ENCODE data around the gene IRGQ. TPM values are rescaled to one million over a fixed set of nuclear protein-coding genes. Genes with fewer than 3 reads are reported as not detected.
A peak's percentile ranks its signal among the peaks of the same experiment; 100 is the strongest.

Gene IRGQ
- total and polyA plus RNA-seq, 2 experiments from 2014 or later: 8.4 to 49.6 TPM

GRCh38 chr19:43634506-43634871 lies 38.6 kb upstream of the IRGQ start:
- Histone ChIP-seq H2AFZ (no peak overlapping the region), H3K4me3 (peak overlapping the region; percentile 83), H3F3A (replicated peaks; ENCODE audit: low read depth) (0 out of 2 replicates have a peak, but pooled peaks cover 3% of the 10 kb centered on the region), H3K27ac (ENCODE audit: low read depth) (0 out of 2 replicates have a peak overlapping the region, but pooled peaks have one; percentile 87), H3K27me3 (ENCODE audit: insufficient read depth) (peaks cover 26% of the 10 kb centered on the region), H4K20me1 (replicated peaks; ENCODE audit: insufficient read depth) (peaks cover 5% of the 10 kb centered on the region; the same call in 1 of the 2 replicates), H3K4me1 (ENCODE audit: insufficient read depth) (peaks cover 33% of the 10 kb centered on the region), H3K36me3 (ENCODE audit: insufficient read depth) (no peaks in the 10 kb centered on the region), H3K4me2 (peak overlapping the region; percentile 99), H3K79me2 (replicated peaks; ENCODE audit: insufficient read depth) (no peaks in the 10 kb centered on the region), H3K9me2 (ENCODE audit: insufficient read depth) (no peaks in the 10 kb centered on the region)
- H3K4me1 Mint-ChIP-seq: peaks cover 29% of the 10 kb centered on the region
- peak overlapping the region; percentile 81 for H3K4me3 Mint-ChIP-seq
- no peaks in the 10 kb centered on the region for H3K9me3 Mint-ChIP-seq
- no peak overlapping the region for H3K27ac Mint-ChIP-seq
- DNase-seq (ENCODE audit: low spot score): peak; percentile 83
- ATAC-seq: peak; percentile 54
- H3K36me3 Mint-ChIP-seq (ENCODE audit: low read depth): peaks cover 7% of the 10 kb centered on the region; the same call in 1 of the 3 replicates
- peaks cover 44% of the 10 kb centered on the region for H3K27me3 Mint-ChIP-seq (ENCODE audit: insufficient read depth, low read depth, poor library complexity)
- TF ChIP-seq ZNF114 (CRISPR knock-in tag; IDR thresholded peaks at IDR 0.05) (no peak), ETS1 (IDR thresholded peaks at IDR 0.05) (no peak), NANOG (IDR thresholded peaks at IDR 0.05; ENCODE audit: borderline replicate concordance) (no peak), ZNF331 (CRISPR knock-in tag; IDR thresholded peaks at IDR 0.05; ENCODE audit: low read depth) (no peak), STAT1 (IDR thresholded peaks at IDR 0.05; ENCODE audit: unreplicated experiment) (no peak), EZH2 (IDR thresholded peaks at IDR 0.05; ENCODE audit: low read depth, unreplicated experiment) (no peak), ZNF462 (CRISPR knock-in tag; IDR thresholded peaks at IDR 0.05) (no peak), JUNB (IDR thresholded peaks at IDR 0.05; ENCODE audit: unreplicated experiment) (no peak), REST (IDR thresholded peaks at IDR 0.05; ENCODE audit: unreplicated experiment) (no peak), CREB1 (CRISPR knock-in tag; IDR thresholded peaks at IDR 0.05; ENCODE audit: low read depth) (no peak), EZH2phosphoT487 (IDR thresholded peaks at IDR 0.05; ENCODE audit: unreplicated experiment) (no peak), POLR2AphosphoS5 (IDR thresholded peaks at IDR 0.05; ENCODE audit: low read depth) (no peak)
- TF ChIP-seq, protein P1, sequence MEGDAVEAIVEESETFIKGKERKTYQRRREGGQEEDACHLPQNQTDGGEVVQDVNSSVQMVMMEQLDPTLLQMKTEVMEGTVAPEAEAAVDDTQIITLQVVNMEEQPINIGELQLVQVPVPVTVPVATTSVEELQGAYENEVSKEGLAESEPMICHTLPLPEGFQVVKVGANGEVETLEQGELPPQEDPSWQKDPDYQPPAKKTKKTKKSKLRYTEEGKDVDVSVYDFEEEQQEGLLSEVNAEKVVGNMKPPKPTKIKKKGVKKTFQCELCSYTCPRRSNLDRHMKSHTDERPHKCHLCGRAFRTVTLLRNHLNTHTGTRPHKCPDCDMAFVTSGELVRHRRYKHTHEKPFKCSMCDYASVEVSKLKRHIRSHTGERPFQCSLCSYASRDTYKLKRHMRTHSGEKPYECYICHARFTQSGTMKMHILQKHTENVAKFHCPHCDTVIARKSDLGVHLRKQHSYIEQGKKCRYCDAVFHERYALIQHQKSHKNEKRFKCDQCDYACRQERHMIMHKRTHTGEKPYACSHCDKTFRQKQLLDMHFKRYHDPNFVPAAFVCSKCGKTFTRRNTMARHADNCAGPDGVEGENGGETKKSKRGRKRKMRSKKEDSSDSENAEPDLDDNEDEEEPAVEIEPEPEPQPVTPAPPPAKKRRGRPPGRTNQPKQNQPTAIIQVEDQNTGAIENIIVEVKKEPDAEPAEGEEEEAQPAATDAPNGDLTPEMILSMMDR (conservative IDR thresholded peaks at IDR 0.05; ENCODE audit: low read depth in 2 of 2): no peak
